NCI-H510A treated with DMSO at 0.1 percent for 48 hours (cell line): ENCODE data around the gene SYCP2L.

ENCODE experiments used
- DNase-seq: peaks from one replicate; lab custom pipeline; 2025; lab: John Stamatoyannopoulos, UW

The SYCP2L gene

GRCh38 chr6:11008821-11009220, 122.0 kb downstream of the SYCP2L start:
- DNase-seq, result no peak

DNA sequence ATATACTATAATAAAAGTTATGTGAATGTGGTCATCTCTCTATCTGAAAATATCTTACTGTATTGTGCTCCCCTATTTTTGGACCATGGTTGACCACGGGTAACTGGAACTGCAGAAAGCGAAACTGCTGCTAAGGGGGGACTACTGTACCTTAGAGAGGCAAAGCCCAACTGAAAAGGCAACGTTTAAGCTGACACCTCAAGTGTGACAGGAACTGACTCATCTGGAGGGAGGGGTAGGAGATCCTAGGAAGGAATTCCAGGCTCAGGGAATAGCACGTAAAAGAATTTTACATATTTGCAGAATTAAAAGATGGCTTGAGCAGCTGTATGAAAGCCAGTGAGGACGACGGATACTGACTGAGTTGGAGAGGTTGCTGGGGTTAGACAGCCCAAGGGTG, 122.5 kb downstream of the SYCP2L start:
- no peak for DNase-seq

- DNase-seq, result no peak
These were observed 125.0 kb downstream of the SYCP2L start for GRCh38 chr6:11011787-11012234.

GRCh38 chr6:11012295-11012754, 125.5 kb downstream of the SYCP2L start:
- no peak for DNase-seq

DNA sequence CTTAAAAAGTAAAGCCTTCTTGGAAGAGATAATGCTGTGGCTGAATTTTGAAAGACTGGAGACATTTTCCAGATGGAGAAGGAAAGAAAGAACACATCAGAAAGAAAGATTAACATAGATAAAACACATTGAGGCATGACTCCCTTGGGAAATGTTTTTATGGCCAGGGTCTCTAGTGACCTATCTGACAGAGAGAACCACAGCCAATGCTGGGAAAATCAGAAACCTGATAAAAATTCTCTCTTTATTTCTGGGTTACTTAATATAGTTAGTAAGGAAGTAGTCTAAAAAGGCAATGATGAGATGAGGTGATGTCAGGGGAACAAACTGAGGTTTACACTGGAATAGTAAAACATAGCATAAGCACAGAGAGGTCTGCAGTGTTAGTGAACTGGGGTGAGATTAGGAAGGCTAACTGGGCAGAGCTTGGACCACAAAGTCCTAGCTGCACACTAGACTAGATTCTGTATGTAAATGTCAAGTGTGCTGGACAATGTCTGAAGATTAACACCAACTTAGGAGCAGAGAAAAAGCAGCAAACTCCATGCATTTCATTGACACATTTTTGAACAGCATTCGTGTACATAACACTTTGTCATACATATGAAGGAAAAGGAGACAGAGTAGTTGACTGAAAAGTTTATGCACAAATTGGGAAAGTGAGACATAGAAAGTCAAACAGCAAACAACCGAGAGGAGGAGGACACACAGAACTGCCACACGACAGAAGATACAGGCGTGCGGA, 126.3 kb downstream of the SYCP2L start:
- DNase-seq, result no peak

DNA sequence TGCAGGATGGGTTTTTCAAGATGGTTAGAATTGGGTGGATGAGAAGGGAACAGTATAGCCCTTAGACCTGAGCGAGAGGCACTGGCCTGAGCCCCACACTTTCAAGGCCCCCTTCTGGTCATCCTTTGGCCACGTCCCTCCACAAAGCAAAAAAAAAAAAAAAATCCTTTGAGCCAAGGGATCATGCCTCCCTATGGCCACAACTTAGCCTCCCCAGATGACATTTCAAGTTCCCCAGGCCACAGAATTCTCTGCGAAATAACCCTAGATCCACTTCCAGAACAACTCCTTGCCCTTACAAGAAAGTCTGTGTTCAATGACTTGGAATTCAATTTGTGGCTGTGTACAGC, 126.8 kb downstream of the SYCP2L start:
- no peak for DNase-seq

DNA sequence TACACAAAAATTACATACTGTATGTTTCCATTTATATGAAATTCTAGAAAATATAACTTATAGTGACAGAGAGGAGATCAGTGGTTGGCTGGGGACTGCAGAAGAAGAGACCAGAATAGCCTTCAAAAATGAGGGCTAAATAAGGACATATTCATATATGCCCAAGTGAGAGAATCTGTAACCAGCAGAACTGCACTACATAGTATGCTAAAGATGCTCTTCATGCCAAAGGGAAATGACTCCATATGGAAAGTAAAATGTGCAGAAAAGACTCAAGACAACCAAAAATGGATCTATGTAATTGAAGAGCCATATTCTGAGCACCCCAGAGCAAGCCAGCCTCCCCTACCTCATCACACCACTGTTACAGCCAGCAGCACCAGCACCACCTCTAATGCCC, 128.2 kb downstream of the SYCP2L start:
- DNase-seq, result no peak

GRCh38 chr6:11016452-11016851, 129.6 kb downstream of the SYCP2L start:
- no peak for DNase-seq

- DNase-seq, result no peak
These were observed 130.2 kb downstream of the SYCP2L start for GRCh38 chr6:11017090-11017489.

GRCh38 chr6:11018225-11018624, 131.4 kb downstream of the SYCP2L start:
- DNase-seq, result no peak

- no peak for DNase-seq
These were observed 134.2 kb downstream of the SYCP2L start for GRCh38 chr6:11021003-11021402.

GRCh38 chr6:11021714-11022113, 134.9 kb downstream of the SYCP2L start:
- DNase-seq, result no peak

DNA sequence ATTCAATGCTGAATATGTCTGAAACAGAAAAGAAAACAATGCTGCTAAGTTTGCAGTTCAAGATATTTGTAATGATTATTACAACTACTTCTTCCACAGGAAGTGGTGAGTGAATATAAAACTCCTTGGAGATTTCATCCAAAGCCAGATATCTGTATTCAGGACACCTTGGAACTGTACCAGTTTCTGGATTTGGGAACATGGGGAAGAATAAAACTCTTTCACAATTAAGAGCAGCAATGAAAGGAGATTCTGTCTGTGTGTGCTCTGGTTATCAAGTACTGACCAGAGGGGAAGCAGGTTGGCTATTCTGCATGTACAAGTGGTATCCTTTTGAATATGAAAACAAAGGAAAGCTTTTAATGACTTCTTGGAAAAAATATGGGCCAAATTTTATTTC, 136.2 kb downstream of the SYCP2L start:
- no peak for DNase-seq
